ENCODE measurements around the gene LNPEP. TPM values are rescaled to one million over a fixed set of nuclear protein-coding genes. Genes with fewer than 3 reads are reported as not detected.

The LNPEP gene
- 23.1 and 44.2 TPM in 2 replicates for total RNA-seq

GRCh38 chr5:96935559-96936430, at the start of gene LNPEP:
LNPEP (plus strand) TSS chr5:96936080; CDS start chr5:96936156, 76 bp downstream.

Other genes with a start within 250 kb of the LNPEP start
- gene ERAP1, start 128.1 kb upstream of the LNPEP start, total RNA-seq, result 36.7 and 43.9 TPM in 2 replicates
- 18.8 and 212 TPM in 2 replicates for gene ERAP2, start 59.6 kb upstream of the LNPEP start, total RNA-seq
- not detected in 2 replicates for gene LIX1, start 206.5 kb downstream of the LNPEP start, total RNA-seq
- gene RIOK2, start 247.2 kb downstream of the LNPEP start, total RNA-seq, result 20.2 and 24.0 TPM in 2 replicates